HCT116 (cell line): ENCODE results near the gene CRLF1. TPM values are rescaled to one million over a fixed set of nuclear protein-coding genes. Genes with fewer than 3 reads are reported as not detected.
A peak's percentile ranks its signal among the peaks of the same experiment; 100 is the strongest.

Experiments used
- ATAC-seq: fragments of 200-7000 bp; cut with Tn5 transposase; 2 replicates; pipeline ENCODE4 v1.9.1; 2020; ENCODE audit warnings: mild to moderate bottlenecking, moderate library complexity
- BruUV-seq: library from RNA; stranded (reverse); fragments of 400-500 nt; replicated peaks from 2 replicates; lab custom pipeline; 2021; lab: Mats Ljungman, UMichigan
- CTCF ChIA-PET: fragments of 300-600 bp; sonication (Branson Sonifier 250); formaldehyde crosslinking; loops from one replicate; lab custom pipeline; 2021; ENCODE audit warnings: antibody characterized with exemption; lab: Charles Lee
- POLR2A ChIA-PET: fragments of 300-600, 350-600 bp; sonication (Branson Sonifier 250); formaldehyde crosslinking; loops from one replicate; lab custom pipeline; 2021; ENCODE audit warnings: antibody characterized with exemption; lab: Charles Lee
- RAD21 ChIA-PET, 2 experiments: fragments of 300-600 bp; sonication (Branson Sonifier 250); formaldehyde crosslinking; loops; one replicate each; lab custom pipeline; 2023; ENCODE audit warnings: low total read pairs in 2 of 2; ENCODE audit not compliant: uncharacterized antibody in 2 of 2, unreplicated experiment in 2 of 2, low non-redundant PET in 1 of 2; lab: Charles Lee
- DNase-seq: peaks from one replicate; pipeline ENCODE4 v3.0.0-alpha.2; 2010; ENCODE audit warnings: low read depth, low spot score
- H2AFZ ChIP-seq: fragments of 200-600 bp; shearing (Covaris generic), sonication (generic); 2 replicates; pipeline ENCODE4 v1.6.1; 2017; ENCODE audit warnings: low read depth, mixed run types, mixed read lengths, antibody characterized with exemption, low read length; ENCODE audit not compliant: poor library complexity, severe bottlenecking
- H3K27ac ChIP-seq: 2 replicates; pipeline ENCODE4 v1.5.1; 2012; ENCODE audit warnings: low read depth, low read length
- H3K27me3 ChIP-seq: fragments of 200-600 bp; sonication (generic); 2 replicates; pipeline ENCODE4 v1.6.1; 2016; ENCODE audit warnings: mixed run types, low read length, mixed read lengths; ENCODE audit not compliant: insufficient read depth
- H3K36me3 ChIP-seq, 2 experiments: fragments of 200-500 bp in 1 of 2; fragments of 200-600 bp in 1 of 2; sonication (Bioruptor generic) in 1 of 2; sonication (generic) in 1 of 2; 2 replicates each; pipeline versions ENCODE4 v1.5.1 to v1.6.1; 2014 to 2016; ENCODE audit warnings: low read length in 2 of 2, inconsistent platforms in 1 of 2, mixed read lengths in 1 of 2, mixed run types in 1 of 2; ENCODE audit not compliant: insufficient read depth in 2 of 2, control insufficient read depth in 1 of 2
- H3K4me1 ChIP-seq, 2 experiments: fragments of 200-600 bp in 1 of 2; sonication (generic) in 1 of 2; 2 replicates each; pipeline versions ENCODE4 v1.5.1 to v1.6.1; 2012 to 2017; ENCODE audit warnings: low read length in 2 of 2, inconsistent platforms in 1 of 2, mild to moderate bottlenecking in 1 of 2, mixed read lengths in 1 of 2, mixed run types in 1 of 2, moderate library complexity in 1 of 2; ENCODE audit not compliant: insufficient read depth in 2 of 2, control insufficient read depth in 1 of 2
- H3K4me2 ChIP-seq: fragments of 200-600 bp; sonication (generic); 2 replicates; pipeline ENCODE4 v1.6.1; 2017; ENCODE audit warnings: mixed run types, low read length, mixed read lengths
- H3K4me3 ChIP-seq, 2 experiments: fragments of 200-600 bp in 1 of 2; sonication (generic) in 1 of 2; replicated peaks in 1 of 2; 2 replicates each; pipeline ENCODE4 v1.5.1; 2011 to 2016; ENCODE audit warnings: low read length in 2 of 2, control low read depth in 1 of 2, low read depth in 1 of 2, mild to moderate bottlenecking in 1 of 2, mixed read lengths in 1 of 2, mixed run types in 1 of 2
- H3K79me2 ChIP-seq: fragments of 200-600 bp; sonication (generic); 2 replicates; pipeline ENCODE4 v1.6.1; 2017; ENCODE audit warnings: mild to moderate bottlenecking, mixed run types, low read length, moderate library complexity, mixed read lengths; ENCODE audit not compliant: insufficient read depth
- H3K9ac ChIP-seq: fragments of 200-600 bp; sonication (generic); 2 replicates; pipeline ENCODE4 v1.6.1; 2016; ENCODE audit warnings: low read length, mixed read lengths
- H3K9me2 ChIP-seq: fragments of 200-600 bp; sonication (generic), shearing (Covaris generic); 2 replicates; pipeline ENCODE4 v1.6.1; 2017; ENCODE audit warnings: mixed run types, mild to moderate bottlenecking, moderate library complexity; ENCODE audit not compliant: insufficient read depth
- H3K9me3 ChIP-seq, 2 experiments: fragments of 200-500 bp in 1 of 2; fragments of 200-600 bp in 1 of 2; sonication (Bioruptor generic) in 1 of 2; sonication (generic) in 1 of 2; 2 replicates each; pipeline ENCODE4 v1.6.1; 2014 to 2017; ENCODE audit warnings: low read length in 2 of 2, mixed read lengths in 2 of 2, inconsistent platforms in 1 of 2, low read depth in 1 of 2, mild to moderate bottlenecking in 1 of 2, mixed run types in 1 of 2, moderate library complexity in 1 of 2; ENCODE audit not compliant: control insufficient read depth in 1 of 2, insufficient read depth in 1 of 2
- H4K20me1 ChIP-seq: fragments of 200-600 bp; sonication (generic), shearing (Covaris generic); 2 replicates; pipeline ENCODE4 v1.6.1; 2017; ENCODE audit warnings: mixed run types, mild to moderate bottlenecking, moderate library complexity; ENCODE audit not compliant: insufficient read depth
- CBX3 ChIP-seq: IDR thresholded peaks from 2 replicates; pipeline ENCODE4 v1.6.1; 2012; ENCODE audit warnings: low read depth
- MAX ChIP-seq: IDR thresholded peaks from 2 replicates; pipeline ENCODE4 v1.6.1; 2012
- POLR2AphosphoS5 ChIP-seq: IDR thresholded peaks from 2 replicates; pipeline ENCODE4 v1.6.1; 2011; ENCODE audit warnings: mild to moderate bottlenecking, low read depth, low read length, moderate library complexity
- REST ChIP-seq: IDR thresholded peaks from 2 replicates; pipeline ENCODE4 v1.6.1; 2012; ENCODE audit warnings: low read depth
- SP1 ChIP-seq: IDR thresholded peaks from 2 replicates; pipeline ENCODE4 v1.6.1; 2012; ENCODE audit warnings: low read depth
- ZNF274 ChIP-seq: fragments of 200-500 bp; sonication (Bioruptor generic); IDR thresholded peaks from 2 replicates; pipeline ENCODE4 v1.6.1; 2014; ENCODE audit warnings: mild to moderate bottlenecking, low read depth, low read length, inconsistent platforms
- intact Hi-C: fragments of 100-400 bp; cut with micrococcal nuclease; formaldehyde crosslinking; loops from 2 replicates; pipeline ENCODE4 v1.10.0; 2022
- total RNA-seq: library from RNA; stranded (reverse); gene quantifications from one replicate; pipeline ENCODE4 v1.2.1, GENCODE V29; 2021; ENCODE audit not compliant: unreplicated experiment

CRLF1 gene
- total RNA-seq, 1 experiment from 2014 or later: 43.0 TPM

GRCh38 chr19:18611327-18612050, 4.9 kb upstream of the CRLF1 start:
- no peak for ATAC-seq
- H3K4me2 ChIP-seq: peak overlapping the region; percentile 40

More at GRCh38 chr19:18611327-18612050, 4.9 kb upstream of the CRLF1 start:
- no peak for DNase-seq
- H3K9ac ChIP-seq: no peak overlapping the region
- H3K4me1 ChIP-seq: peaks cover 22 to 48% of the 10 kb centered on the region in 2 experiments
- peaks cover 33% of the 10 kb centered on the region; the same call in 1 of the 2 replicates for H3K27me3 ChIP-seq
- ChIA-PET RAD21 (no interaction called here), POLR2A (no interaction called here), CTCF (interaction anchor here (1.6 kb wide), 1 partner anchor 17 kb away, joined by 3 read pairs; no protein-coding TSS in a partner anchor)
- H4K20me1 ChIP-seq: no peaks in the 10 kb centered on the region
- no TSS peak for BruUV-seq
- no peaks in the 10 kb centered on the region for H3K9me3 ChIP-seq
- no peak for TF ChIP-seq CBX3
- TF ChIP-seq POLR2AphosphoS5: no peak
- no peak for TF ChIP-seq ZNF274
- no peak for TF ChIP-seq REST
- TF ChIP-seq SP1: no peak
- TF ChIP-seq MAX: no peak
- no peak overlapping the region for H3K4me3 ChIP-seq
- no peaks in the 10 kb centered on the region for H3K36me3 ChIP-seq
- intact Hi-C loops: no loop called here
- no peak overlapping the region for H2AFZ ChIP-seq
- H3K27ac ChIP-seq: no peak overlapping the region
- H3K9me2 ChIP-seq: no peaks in the 10 kb centered on the region
- no peaks in the 10 kb centered on the region for H3K79me2 ChIP-seq
